GM19239 (cell line): Measurements from ENCODE around the gene DAP3.
"Not testable (repeated sequence)": the region's sequence is repeated elsewhere in the genome, so short reads cannot be mapped to it uniquely, and the experiment has no call there.

Source experiments
- DNase-seq: peaks from one replicate; pipeline ENCODE4 v3.0.0; 2011; ENCODE audit warnings: low spot score; ENCODE audit not compliant: insufficient read length
- FAIRE-seq: peaks from 2 replicates; lab custom pipeline; 2011; peaks lifted over from hg19 to GRCh38; lab: Jason Lieb, UNC

Gene DAP3

GRCh38 chr1:155763989-155764388, 75.1 kb downstream of the DAP3 start:
- DNase-seq, FAIRE-seq: not testable (repeated sequence)

- FAIRE-seq, DNase-seq: not testable (repeated sequence)
Measured at GRCh38 chr1:155767399-155767989, 78.6 kb downstream of the DAP3 start.

GRCh38 chr1:155769257-155769656, 80.4 kb downstream of the DAP3 start:
- FAIRE-seq = no peak

GRCh38 chr1:155773221-155773620, 84.3 kb downstream of the DAP3 start:
- DNase-seq (no peak), FAIRE-seq (no peak)

More at GRCh38 chr1:155769257-155769656, 80.4 kb downstream of the DAP3 start:
- no peak for DNase-seq

- DNase-seq (no peak), FAIRE-seq (no peak)
Measured at GRCh38 chr1:155776414-155776813, 87.5 kb downstream of the DAP3 start.

GRCh38 chr1:155777582-155777981, 88.7 kb downstream of the DAP3 start:
- DNase-seq (no peak), FAIRE-seq (no peak)
